HG03280 (cell line): ENCODE data around the gene PCDHA10.
"Not testable (repeated sequence)": the region's sequence is repeated elsewhere in the genome, so short reads cannot be mapped to it uniquely, and the experiment has no call there.

ENCODE experiments used
- ATAC-seq: cut with Tn5 transposase; IDR thresholded peaks from one replicate; pipeline ENCODE4 v1.9.1; 2021; ENCODE audit warnings: mild to moderate bottlenecking, moderate library complexity; ENCODE audit not compliant: unreplicated experiment

Gene PCDHA10

GRCh38 chr5:140855772-140856674 is at the start of gene PCDHA10:
PCDHA10 (plus strand) TSS chr5:140855897; CDS start chr5:140856049, 152 bp downstream.
- ATAC-seq = no peak

GRCh38 chr5:140806834-140807775 is 48.6 kb upstream of the PCDHA10 start, which contains the start of gene PCDHA4:
PCDHA4 (plus strand) TSS chr5:140807068.
- no peak for ATAC-seq

- not testable (repeated sequence) for ATAC-seq
These were observed 47.3 kb upstream of the PCDHA10 start for GRCh38 chr5:140808241-140808888.

GRCh38 chr5:140808889-140809291 is 46.8 kb upstream of the PCDHA10 start:
- no peak for ATAC-seq

- no peak for ATAC-seq
These were observed 34.1 kb upstream of the PCDHA10 start, which contains the start of gene PCDHA5 for GRCh38 chr5:140821375-140822280. PCDHA5 (plus strand) TSS chr5:140821613.

GRCh38 chr5:140822281-140822629 is 33.4 kb upstream of the PCDHA10 start:
- no peak for ATAC-seq

GRCh38 chr5:140822969-140823368 is 32.7 kb upstream of the PCDHA10 start:
- ATAC-seq = not testable (repeated sequence)

GRCh38 chr5:140823475-140823874 is 32.2 kb upstream of the PCDHA10 start:
- ATAC-seq = no peak

GRCh38 chr5:140827704-140828361 is 27.9 kb upstream of the PCDHA10 start, which contains the start of gene PCDHA6:
PCDHA6 (plus strand) TSS chr5:140827960; CDS start chr5:140828092, 132 bp downstream.
- no peak for ATAC-seq

- no peak for ATAC-seq
These were observed 27.3 kb upstream of the PCDHA10 start for GRCh38 chr5:140828362-140828737.

GRCh38 chr5:140829511-140830501 is 25.9 kb upstream of the PCDHA10 start:
- ATAC-seq = not testable (repeated sequence)

- ATAC-seq = no peak
These were observed 21.7 kb upstream of the PCDHA10 start, which contains the start of gene PCDHA7 for GRCh38 chr5:140833993-140834392. PCDHA7 (plus strand) TSS chr5:140834269; CDS start chr5:140834384, 115 bp downstream.

GRCh38 chr5:140834439-140835008 is 21.2 kb upstream of the PCDHA10 start:
- not testable (repeated sequence) for ATAC-seq

GRCh38 chr5:140835622-140836510 is 19.8 kb upstream of the PCDHA10 start:
- no peak for ATAC-seq

GRCh38 chr5:140840978-140841962 is 14.4 kb upstream of the PCDHA10 start, which contains the start of gene PCDHA8:
PCDHA8 (plus strand) TSS chr5:140841187; CDS start chr5:140841322, 135 bp downstream.
- no peak for ATAC-seq
